ENCODE results near the gene NOTCH1. TPM values are rescaled to one million over a fixed set of nuclear protein-coding genes. Genes with fewer than 3 reads are reported as not detected.

The NOTCH1 gene
- total RNA-seq, 1 donor from 2014 or later: 16.8 TPM

DNA sequence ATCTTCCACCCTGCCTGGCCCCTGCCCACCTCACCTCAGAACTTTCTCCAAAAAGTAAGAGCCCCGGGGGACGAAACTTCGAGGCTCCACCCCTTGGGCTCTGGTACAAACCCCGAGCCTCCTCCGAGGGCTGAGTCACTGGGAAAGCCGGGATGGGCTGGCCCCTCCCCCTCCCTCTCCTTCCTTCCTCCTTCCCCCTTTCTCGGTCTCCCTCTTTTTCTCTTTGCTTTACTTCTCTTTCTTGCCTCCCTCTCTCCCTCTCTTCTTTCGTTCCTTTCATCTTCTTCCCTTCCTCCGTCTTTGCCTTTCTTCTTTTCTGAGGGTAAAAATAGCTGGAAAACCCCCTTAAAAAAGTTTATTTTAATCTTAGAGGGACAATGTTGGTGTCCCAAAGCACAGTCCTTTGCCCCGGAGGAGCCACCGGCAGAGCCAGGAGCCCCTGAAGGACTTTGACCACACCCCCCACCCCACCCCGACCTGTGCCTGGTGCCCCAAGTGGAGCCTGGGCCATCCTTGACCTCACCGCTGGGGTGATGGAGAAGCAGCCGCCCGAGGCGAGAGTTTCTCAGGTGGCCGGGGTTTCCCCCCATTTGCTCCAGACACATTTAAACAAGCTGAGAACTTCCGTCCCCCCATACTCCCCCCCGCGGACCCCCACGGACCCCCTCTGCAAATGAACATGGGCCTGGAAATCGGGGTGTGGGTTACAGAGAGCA lies 5.7 kb upstream of the NOTCH1 start:
- intact Hi-C loops (cut with DNase I): no loop called here
- peak; percentile 34 for ATAC-seq (ENCODE audit: poor library complexity)
- peak; percentile 85 for DNase-seq

DNA sequence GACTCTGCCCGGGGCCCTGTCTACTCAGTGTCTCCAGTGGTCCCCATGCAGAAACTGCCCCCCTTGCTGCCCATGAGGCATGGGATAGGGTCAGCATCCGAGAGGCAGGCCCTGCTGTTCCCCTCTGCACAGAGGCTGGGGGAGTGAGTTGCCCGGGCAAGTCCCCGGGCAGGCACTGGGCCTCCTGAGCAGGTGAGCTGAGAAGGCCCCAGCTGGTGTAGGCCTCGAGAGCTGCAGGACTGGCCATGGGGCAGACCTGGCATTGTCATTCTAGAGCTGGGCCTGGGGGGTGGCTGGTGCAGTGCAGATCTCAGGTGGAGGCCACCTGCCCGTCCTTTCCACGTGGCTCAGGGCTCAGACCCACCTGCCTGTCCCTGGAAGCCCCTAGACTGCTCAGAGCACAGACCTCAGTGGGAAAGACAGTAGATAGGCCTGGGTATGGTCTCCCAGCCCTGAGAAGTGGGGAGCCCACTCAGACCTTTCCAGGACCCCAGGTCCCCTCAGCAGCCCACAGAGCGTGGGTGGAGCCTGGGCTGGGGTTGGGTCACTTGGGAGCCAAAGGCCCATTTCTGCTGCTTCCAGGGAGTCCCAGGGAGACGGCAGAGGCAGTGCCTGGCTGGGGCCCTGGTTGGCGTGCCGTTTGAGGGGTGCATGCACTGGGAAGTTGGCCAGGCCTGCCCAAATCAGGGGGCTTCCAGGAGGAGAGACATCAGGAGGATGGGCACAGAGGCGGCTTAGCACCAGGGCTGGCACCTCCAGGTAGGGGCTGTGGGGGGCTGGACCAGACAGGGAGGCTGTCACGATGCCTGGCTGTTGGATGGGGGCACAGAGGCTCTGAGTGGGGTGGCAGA lies 4.8 kb upstream of the NOTCH1 start:
- no peak for ATAC-seq (ENCODE audit: poor library complexity)
- DNase-seq: no peak
- intact Hi-C loops (cut with DNase I): no loop called here

DNA sequence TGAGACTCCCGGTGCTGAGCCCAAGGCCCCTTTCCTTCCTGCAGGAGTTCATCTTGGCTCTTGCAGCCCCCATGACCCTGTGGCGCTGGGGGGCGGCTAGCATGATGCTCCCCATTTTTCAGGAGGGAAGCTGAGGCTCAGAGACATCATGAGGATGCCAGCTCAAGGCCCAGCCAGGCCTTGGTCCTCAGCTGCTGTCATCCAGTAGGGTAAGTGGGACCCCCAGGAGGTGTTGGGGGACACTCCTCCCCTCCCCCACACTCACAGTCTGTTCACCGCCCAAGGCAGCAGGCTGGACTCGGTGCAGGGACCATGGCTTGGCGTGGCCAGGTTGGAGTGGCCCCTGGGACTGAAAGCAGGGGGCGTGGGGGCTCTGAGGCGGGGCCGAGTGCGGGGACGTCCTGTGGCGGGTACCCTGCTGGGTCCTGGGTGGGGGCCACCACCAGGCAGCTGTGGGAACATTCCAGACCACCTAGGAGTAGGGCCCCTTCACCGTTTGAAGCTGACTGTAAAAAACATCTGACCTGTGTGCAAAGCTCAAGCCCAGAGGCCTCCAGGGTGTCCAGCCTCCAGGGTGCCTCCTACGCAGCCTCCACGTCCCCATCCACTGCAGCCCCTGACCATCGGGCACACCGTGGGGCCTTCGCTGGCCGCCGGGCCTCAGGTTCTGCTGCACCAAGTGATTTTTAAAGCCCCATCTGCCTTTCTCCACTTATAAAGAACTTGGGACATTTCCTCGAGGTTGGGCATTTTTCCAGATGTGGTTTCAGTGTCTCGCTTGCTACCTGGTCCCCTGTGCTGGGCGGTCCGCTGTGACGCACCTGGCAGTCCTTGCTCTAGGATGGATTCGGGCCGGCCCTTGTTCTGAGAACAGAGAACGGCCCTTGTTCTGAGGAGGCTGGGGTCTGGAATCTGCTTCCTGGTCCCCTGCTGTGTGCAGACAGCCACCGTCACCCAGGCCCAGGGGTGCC lies 3.4 kb upstream of the NOTCH1 start:
- no peak for DNase-seq
- intact Hi-C loops (cut with DNase I): no loop called here

DNA sequence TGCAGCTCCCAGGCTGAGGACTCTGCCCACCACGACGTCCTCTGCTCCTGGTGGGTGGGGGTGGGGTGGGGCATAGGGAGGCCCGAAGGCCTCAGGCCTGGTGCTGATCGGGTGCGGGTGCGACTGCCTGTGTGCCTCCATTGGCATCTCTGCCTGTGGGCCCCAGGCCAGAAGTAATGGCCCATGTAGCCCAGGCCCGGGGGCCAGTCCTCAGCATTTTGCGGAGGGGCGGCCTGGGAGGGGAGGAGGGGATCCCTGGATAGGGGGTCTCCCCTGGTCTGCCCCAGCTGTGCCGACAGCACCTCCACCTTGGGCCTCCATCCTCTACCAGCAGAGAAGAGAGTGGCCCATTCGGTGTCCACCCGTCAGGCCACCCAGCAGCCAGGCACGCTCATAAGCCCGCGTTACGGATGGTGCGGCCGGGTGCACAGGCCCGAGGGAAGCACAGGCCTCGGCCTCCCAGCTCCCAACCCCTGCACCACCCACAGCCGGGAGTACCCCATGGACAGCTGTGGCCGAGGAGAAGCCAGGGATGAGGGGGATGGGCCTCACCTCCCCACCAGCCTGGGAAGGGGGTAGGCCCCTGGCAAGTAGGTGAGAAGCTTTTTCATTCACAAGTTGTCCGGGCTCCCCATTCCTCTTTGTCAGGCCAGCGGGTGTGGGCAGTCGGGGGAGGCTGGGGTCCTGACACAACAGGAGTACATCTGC lies 1.8 kb upstream of the NOTCH1 start:
- ATAC-seq (ENCODE audit: poor library complexity) (no peak), DNase-seq (no peak)
- intact Hi-C loops (cut with DNase I): no loop called here

More for the DNA sequence above, 3.4 kb upstream of the NOTCH1 start:
- ATAC-seq (ENCODE audit: poor library complexity): no peak

DNA sequence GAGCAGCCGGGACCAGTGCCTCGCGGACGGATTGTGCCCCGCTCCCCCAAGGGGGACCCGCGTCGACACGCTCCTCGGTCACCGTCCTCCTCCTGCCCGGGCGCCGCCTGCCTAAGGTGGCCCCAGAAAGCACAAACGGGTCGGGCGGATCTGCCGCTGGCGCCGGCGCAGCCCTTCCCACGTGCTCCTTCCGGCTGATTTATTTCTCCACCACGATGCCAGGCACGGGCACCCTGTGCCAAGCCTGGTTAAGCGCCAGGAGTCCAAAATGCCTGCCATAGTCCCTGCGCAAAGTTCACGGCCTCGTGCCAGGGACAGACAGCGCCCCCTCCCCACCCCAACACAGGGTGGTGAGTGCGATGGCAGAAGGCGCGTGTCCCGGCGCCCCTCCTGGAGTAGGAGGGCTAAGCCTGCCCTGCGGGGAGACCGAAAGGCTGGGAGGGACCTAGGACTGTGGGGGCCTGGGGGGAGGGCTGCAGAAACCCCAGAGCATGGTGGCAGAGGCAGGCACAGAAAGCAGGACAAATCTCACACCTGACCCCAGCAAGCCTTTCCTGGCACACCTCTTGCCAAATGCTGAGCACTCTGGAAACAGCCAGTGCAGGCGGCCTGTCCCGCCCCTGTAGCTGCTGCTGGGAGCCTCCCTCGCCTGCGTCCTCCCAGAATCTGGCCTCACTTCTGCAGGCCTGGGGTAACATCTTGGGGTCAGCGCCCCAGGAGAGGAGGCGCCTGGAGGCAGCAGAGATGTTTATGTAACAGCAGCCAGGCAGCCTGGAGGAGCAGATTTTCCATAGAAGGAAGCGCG lies 1.1 kb upstream of the NOTCH1 start:
- intact Hi-C loops (cut with DNase I): no loop called here
- DNase-seq: peak; percentile 85

DNA sequence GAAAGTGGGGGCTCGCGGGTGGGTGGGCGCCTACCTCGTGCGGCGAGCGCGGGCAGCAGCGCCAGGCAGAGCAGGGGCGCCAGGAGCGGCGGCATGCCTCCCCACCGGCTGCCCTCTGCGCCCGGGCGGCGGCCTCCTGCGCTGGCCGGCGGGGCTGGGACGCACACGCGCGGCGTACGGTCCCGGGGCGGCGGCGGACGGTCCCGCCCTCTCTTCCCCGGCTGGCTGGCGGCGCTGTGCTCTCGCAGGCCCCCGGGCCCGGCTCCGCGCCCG lies 220 bp downstream of the NOTCH1 start:
- no peak for DNase-seq
- no peak for ATAC-seq (ENCODE audit: poor library complexity)
- intact Hi-C loops (cut with DNase I): no loop called here

More for the DNA sequence above, 1.1 kb upstream of the NOTCH1 start:
- peak; percentile 70 for ATAC-seq (ENCODE audit: poor library complexity)

DNA sequence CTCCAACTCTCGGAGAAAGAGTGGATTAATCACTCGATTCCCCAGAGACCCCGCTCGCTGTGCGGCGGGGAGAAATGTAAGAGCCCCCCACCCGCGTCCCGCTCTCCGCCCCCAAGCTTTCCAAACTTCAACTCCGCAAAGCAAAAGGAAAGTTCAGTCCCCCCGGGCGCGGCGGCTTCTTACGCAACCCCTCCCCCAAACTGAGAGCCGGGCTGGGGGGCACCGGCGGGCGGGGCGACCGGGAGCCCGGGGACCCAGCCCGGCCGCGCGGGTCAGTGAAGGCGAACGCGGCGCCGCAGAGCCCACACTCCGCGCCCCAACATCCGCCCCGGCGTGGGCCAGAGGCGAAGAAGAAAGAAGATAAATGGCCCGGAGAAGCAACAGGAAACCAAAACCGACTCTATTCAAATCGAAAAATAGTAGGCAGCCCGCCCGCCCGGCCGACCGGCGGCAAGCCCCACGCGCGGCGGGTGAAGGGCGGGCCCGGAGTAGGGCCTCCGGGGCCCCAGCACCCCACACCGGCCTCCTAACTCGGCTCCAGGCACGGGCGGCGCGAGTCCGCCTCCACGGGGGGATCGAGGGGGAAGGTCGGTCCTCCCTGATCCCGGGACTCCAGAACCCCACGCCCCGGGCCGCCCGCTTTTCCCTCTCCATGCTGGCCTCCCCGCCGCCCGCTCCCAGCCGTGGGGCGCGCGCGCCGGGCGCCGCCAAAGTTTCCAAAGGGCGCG lies 720 bp downstream of the NOTCH1 start:
- intact Hi-C loops (cut with DNase I): no loop called here
- peak; percentile 62 for DNase-seq
- ATAC-seq (ENCODE audit: poor library complexity): no peak

DNA sequence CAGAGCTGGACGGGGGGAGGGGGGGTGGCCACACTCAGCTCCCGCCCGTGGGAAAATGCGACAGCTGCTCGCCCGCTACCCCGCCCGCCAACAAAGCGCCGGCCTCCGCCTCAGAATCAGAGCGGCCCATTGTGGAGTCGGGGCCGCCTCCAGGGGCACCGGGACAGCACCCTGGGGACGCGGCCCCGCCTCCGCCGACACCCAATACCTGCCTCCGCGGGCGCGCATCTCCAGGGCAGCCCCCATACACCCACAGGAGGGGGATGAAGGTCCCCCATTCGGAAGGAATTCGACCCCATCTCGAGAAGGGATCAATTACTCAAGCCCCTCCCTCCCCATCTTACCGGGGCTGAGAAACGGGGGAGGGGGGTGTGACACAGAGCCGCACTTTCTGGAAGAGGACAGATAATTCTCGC lies 1.3 kb downstream of the NOTCH1 start:
- intact Hi-C loops (cut with DNase I): no loop called here
- peak; percentile 2 for ATAC-seq (ENCODE audit: poor library complexity)
- peak; percentile 80 for DNase-seq

DNA sequence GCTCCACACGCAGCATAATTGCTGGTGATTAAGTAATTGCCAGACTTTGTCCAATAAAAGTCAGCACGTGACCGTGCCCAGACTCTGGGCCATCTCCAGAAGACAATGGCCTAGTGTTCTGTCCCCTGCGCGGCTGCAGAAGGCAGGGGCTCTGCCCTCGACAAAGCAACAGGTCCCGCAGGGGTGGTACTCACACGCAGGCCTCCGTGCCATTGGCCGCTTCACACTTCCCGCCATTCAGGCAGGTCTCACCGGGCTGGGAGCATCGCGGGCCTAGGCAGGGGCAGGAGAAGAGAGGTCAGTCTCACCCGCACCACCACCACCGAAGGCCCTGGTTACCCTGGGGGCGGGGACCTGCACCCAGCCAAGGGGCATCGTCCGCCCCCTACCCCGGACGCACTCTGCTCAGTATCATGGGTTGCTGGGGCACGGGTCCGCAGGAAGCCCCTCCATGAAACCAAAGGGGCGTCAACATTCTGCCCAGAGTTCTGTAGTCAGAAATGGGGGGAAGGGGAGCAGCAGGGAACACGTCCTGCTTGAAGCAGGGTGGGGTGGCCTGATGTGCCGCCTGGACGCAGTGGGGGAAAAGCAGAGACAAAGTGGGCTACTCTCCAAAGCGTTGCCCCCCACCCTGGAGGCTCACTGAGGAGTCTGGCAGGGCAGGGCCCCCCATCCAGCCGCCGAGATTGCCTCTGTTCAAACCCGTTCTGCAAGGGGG lies 1.9 kb downstream of the NOTCH1 start:
- ATAC-seq (ENCODE audit: poor library complexity) (no peak), DNase-seq (peak; percentile 67)
- intact Hi-C loops (cut with DNase I): no loop called here

DNA sequence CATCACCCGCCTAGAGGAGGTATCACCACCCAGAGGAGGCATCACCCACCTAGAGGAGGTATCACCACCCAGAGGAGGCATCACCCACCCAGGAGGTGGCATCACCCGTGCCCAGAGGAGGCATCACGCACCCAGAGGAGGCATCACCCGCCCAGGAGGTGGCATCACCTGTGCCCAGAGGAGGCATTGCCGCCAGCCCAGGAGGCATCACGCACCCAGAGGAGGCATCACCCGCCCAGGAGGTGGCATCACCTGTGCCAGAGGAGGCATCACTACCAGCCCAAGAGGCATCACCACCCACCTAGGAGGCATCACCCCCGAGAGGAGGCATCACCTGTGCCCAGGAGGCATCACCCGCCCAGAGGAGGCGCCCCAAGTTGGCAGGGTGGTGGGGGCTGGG lies 2.6 kb downstream of the NOTCH1 start:
- ATAC-seq (ENCODE audit: poor library complexity) (no peak), DNase-seq (no peak)
- intact Hi-C loops (cut with DNase I): no loop called here

DNA sequence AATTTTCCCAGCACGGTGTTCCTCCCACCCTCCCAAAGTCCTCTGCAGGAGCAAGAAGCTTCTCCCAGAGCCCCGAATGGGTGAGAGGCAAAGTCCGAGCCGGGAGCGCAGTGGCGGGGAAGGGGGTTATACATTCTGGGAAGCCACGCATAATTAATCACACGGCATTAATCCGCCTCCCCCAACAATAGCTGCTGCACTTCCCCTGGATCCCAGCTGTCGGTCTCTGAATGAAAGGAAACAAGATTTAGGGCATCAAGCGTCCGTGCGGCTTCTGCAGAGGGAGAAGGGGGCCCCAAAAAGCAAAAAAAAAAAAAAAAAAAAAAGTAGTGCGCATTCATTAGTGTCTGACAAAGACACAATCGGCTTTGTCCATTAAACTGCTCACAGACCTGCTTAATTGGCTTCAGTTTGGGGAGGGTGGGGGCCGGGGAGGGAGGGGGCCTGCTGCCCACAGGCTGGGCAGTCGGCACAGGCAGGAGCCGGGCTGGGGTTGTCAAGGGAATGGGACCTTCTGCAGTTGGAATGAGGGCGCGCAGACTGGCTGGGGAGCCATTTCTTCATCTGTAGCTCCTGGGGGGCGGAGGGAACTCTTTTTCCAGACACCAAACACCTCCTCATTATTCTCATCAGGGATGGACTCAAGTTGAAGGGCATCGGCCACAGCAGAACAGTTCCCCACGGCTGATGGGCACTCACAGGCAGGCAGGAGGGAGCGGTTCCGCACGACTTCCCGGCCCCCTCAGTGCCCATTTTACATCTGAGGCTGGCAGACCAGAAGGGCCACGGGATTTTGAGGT lies 3.4 kb downstream of the NOTCH1 start:
- no peak for DNase-seq
- no peak for ATAC-seq (ENCODE audit: poor library complexity)
- intact Hi-C loops (cut with DNase I): no loop called here

DNA sequence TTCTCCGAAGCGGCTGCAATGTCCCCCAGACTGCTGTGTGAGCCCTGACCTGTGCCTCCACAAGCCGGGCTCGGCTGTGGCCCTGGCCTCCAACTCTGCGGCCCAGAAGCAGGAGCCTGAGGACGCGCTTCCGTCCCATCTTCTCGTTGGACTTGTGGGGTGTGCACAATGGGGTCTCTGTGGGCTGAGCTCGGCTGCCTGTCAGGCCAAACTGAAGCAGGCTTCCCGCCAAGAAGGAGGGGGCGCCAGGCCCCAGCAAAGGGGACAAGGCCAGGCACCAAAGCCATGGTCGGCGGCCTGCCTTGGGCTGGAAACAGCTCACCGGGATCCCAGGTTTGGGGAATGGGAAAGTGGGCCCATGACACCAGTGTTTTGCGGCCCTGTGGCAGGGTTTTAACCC lies 4.1 kb downstream of the NOTCH1 start:
- ATAC-seq (ENCODE audit: poor library complexity): no peak
- intact Hi-C loops (cut with DNase I): no loop called here
- DNase-seq: no peak

DNA sequence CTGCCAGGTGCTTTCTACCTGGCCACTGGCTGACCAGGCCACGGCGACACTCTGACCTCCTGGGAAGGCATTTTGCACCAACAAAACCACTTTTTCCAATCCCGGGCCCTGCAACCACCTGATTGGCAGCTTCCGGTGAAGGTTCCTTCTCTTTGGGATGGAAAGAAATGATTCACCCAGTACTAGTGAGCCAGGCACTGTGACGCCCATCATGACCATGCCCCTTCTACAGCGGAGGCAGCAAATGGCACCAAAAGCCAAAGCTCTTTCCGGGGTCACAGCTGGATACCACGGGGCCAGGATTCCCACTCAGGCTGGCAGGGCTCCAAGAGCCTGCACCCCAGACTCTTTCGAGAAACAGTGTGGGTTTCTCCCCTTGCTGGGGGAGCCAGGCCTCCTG lies 4.7 kb downstream of the NOTCH1 start:
- DNase-seq: no peak
- intact Hi-C loops (cut with DNase I): no loop called here

DNA sequence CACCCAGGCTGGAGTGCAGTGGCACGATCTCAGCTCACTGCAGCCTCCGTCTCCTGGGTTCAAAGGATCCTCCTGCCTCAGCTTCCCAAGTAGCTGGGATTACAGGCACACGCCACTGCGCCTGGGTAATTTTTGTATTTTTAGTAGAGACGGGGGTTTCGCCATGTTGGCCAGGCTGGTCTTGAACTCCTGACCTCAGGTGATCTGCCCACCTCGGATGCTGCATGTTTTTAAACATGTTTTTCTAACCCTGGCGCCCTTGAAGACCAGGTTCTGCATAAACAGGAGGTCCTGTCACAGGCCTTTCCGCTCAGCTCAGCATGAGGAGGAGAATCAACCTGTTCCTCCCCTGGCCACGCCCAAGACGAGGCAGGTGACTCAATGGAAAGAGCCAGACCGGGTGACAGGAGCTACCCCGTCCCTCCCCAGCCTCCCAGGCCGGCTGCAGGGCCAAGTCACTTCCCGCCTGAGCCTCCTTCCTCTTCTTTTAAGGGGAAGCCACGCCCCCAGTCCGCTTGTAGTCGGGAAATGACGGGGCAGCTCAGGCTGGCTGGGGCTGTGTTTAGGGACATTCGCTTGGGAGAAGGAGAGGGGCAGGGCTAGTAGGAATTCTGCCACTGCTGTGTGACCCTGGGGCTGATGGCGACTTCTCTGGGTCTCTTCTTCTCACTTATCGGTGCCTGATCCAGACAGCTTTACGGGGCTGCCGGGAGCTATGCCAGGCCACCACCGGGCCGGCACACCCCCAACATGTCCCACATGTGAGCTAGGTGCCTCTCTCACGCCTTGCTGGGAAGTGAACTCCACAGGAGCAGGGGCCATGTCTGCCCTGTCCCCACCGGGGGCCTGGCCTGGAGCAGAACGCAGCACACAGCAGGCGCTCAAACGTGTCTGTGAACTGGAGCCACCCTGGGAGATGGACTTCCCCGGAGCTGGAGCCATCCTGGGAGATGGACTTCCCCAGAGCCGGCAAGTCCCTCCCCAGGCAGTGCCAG lies 6.1 kb downstream of the NOTCH1 start:
- DNase-seq (peak; percentile 94), ATAC-seq (ENCODE audit: poor library complexity) (peak; percentile 74)
- intact Hi-C loops (cut with DNase I): no loop called here

More for the DNA sequence above, 4.7 kb downstream of the NOTCH1 start:
- no peak for ATAC-seq (ENCODE audit: poor library complexity)

All from Right ventricle myocardium superior (tissue), 1 donor.